ENCODE measurements around the gene NEDD8. TPM values are rescaled to one million over a fixed set of nuclear protein-coding genes. Genes with fewer than 3 reads are reported as not detected.

Gene NEDD8
- polyA plus RNA-seq, 1 donor from 2014 or later, result 431 TPM

- Histone ChIP-seq H3K9ac (ENCODE audit: low read length) (no peak overlapping the region), H3K9me2 (ENCODE audit: insufficient read depth, low read length) (no peaks in the 10 kb centered on the region), H3F3A (ENCODE audit: insufficient read depth, low read length, poor library complexity, severe bottlenecking) (no peaks in the 10 kb centered on the region), H3K9me3 (ENCODE audit: low read length) (no peaks in the 10 kb centered on the region), H3K36me3 (ENCODE audit: insufficient read depth, low read length) (no peaks in the 10 kb centered on the region), H3K27me3 (ENCODE audit: insufficient read depth, low read depth, low read length) (no peaks in the 10 kb centered on the region), H3K27ac (ENCODE audit: low read length) (no peak overlapping the region), H2AFZ (ENCODE audit: low read depth, low read length) (no peak overlapping the region), H3K79me2 (replicated peaks; ENCODE audit: insufficient read depth, low read length) (no peaks in the 10 kb centered on the region), H4K20me1 (ENCODE audit: insufficient read depth) (no peaks in the 10 kb centered on the region), H3K4me3 (ENCODE audit: low read length) (no peak overlapping the region), H3K4me2 (ENCODE audit: low read length) (no peak overlapping the region)
- TF ChIP-seq, protein P1, sequence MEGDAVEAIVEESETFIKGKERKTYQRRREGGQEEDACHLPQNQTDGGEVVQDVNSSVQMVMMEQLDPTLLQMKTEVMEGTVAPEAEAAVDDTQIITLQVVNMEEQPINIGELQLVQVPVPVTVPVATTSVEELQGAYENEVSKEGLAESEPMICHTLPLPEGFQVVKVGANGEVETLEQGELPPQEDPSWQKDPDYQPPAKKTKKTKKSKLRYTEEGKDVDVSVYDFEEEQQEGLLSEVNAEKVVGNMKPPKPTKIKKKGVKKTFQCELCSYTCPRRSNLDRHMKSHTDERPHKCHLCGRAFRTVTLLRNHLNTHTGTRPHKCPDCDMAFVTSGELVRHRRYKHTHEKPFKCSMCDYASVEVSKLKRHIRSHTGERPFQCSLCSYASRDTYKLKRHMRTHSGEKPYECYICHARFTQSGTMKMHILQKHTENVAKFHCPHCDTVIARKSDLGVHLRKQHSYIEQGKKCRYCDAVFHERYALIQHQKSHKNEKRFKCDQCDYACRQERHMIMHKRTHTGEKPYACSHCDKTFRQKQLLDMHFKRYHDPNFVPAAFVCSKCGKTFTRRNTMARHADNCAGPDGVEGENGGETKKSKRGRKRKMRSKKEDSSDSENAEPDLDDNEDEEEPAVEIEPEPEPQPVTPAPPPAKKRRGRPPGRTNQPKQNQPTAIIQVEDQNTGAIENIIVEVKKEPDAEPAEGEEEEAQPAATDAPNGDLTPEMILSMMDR (IDR thresholded peaks at IDR 0.05; ENCODE audit: poor library complexity, severe bottlenecking), result no peak
- TF ChIP-seq RAD21 (conservative IDR thresholded peaks at IDR 0.05), result no peak
- TF ChIP-seq MXI1 (conservative IDR thresholded peaks at IDR 0.05; ENCODE audit: poor library complexity, severe bottlenecking), result no peak
- TF ChIP-seq EZH2 (IDR thresholded peaks at IDR 0.05; ENCODE audit: borderline replicate concordance, insufficient read depth, low read length, poor library complexity, severe bottlenecking), result no peak
- no peak for TF ChIP-seq TAF1 (IDR thresholded peaks at IDR 0.05; ENCODE audit: low read depth)
These were observed 23.3 kb upstream of the NEDD8 start for GRCh38 chr14:24255438-24255837.

GRCh38 chr14:24254630-24255392 is 22.6 kb upstream of the NEDD8 start:
- H3K9ac ChIP-seq (ENCODE audit: low read length), result no peak overlapping the region
- no peak overlapping the region for H3K4me2 ChIP-seq (ENCODE audit: low read length)
- H3K9me2 ChIP-seq (ENCODE audit: insufficient read depth, low read length), result no peaks in the 10 kb centered on the region
- no peak overlapping the region for H3K27ac ChIP-seq (ENCODE audit: low read length)
- H3K4me3 ChIP-seq (ENCODE audit: low read length), result no peak overlapping the region
- no peaks in the 10 kb centered on the region for H4K20me1 ChIP-seq (ENCODE audit: insufficient read depth)
- H3F3A ChIP-seq (ENCODE audit: insufficient read depth, low read length, poor library complexity, severe bottlenecking), result no peaks in the 10 kb centered on the region
- no peaks in the 10 kb centered on the region for H3K79me2 ChIP-seq (replicated peaks; ENCODE audit: insufficient read depth, low read length)
- TF ChIP-seq MXI1 (conservative IDR thresholded peaks at IDR 0.05; ENCODE audit: poor library complexity, severe bottlenecking) (no peak), REST (IDR thresholded peaks at IDR 0.05; ENCODE audit: borderline replicate concordance) (no peak), SMC3 (conservative IDR thresholded peaks at IDR 0.05; ENCODE audit: poor library complexity) (no peak), EP300 (conservative IDR thresholded peaks at IDR 0.05; ENCODE audit: poor library complexity, severe bottlenecking) (no peak), TAF1 (IDR thresholded peaks at IDR 0.05; ENCODE audit: low read depth) (no peak), EZH2 (IDR thresholded peaks at IDR 0.05; ENCODE audit: borderline replicate concordance, insufficient read depth, low read length, poor library complexity, severe bottlenecking) (no peak), POLR2AphosphoS5 (IDR thresholded peaks at IDR 0.05) (no peak), RAD21 (conservative IDR thresholded peaks at IDR 0.05) (no peak)
- TF ChIP-seq, protein P1 (IDR thresholded peaks at IDR 0.05; ENCODE audit: poor library complexity, severe bottlenecking), result no peak
- H3K36me3 ChIP-seq (ENCODE audit: insufficient read depth, low read length), result no peaks in the 10 kb centered on the region
- H3K27me3 ChIP-seq (ENCODE audit: insufficient read depth, low read depth, low read length), result no peaks in the 10 kb centered on the region
- no peaks in the 10 kb centered on the region for H3K9me3 ChIP-seq (ENCODE audit: low read length)
- H2AFZ ChIP-seq (ENCODE audit: low read depth, low read length), result no peak overlapping the region
